Activated CD8-positive, alpha-beta memory T cell treated with anti-CD3 and anti-CD28 coated beads for 36 hours (primary cell): ENCODE measurements around the gene KCNIP4. TPM values are rescaled to one million over a fixed set of nuclear protein-coding genes. Genes with fewer than 3 reads are reported as not detected.

Experiments
- CTCF ChIA-PET: fragments of 350-600 bp; sonication (Branson Sonifier 250); formaldehyde crosslinking; loops from one replicate; lab custom pipeline; 2021; ENCODE audit warnings: antibody characterized with exemption; lab: Charles Lee
- POLR2A ChIA-PET: fragments of 350-600 bp; sonication (Branson Sonifier 250); formaldehyde crosslinking; loops from one replicate; lab custom pipeline; 2021; ENCODE audit warnings: antibody characterized with exemption; lab: Charles Lee
- total RNA-seq, 2 experiments: library from RNA; stranded (reverse); gene quantifications; one replicate each; pipeline ENCODE4 v1.2.3, GENCODE V29; 2021

Gene KCNIP4
- total RNA-seq, 2 experiments from 2014 or later = not detected

DNA sequence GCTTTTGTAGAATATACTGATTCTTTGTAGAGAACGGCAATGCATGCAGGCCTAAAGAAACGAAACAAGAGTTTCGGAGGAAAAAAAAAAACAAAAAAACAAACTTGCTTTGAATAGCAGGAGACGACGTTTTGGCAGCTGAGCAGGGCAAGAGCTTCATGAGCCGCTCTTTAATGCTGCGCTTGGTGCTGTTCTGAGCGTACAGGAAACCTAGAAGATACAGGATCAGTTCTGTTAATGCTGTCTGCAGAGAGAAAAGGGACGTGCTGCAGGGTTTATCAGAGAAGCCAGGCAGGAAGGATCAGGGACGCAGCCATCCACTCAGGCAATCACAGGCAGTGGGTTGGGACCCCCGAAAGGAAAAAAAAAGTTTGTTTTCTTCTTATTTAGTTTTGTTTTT is 1066.1 kb downstream of the KCNIP4 start:
- CTCF ChIA-PET = no interaction called here
- POLR2A ChIA-PET = no interaction called here

DNA sequence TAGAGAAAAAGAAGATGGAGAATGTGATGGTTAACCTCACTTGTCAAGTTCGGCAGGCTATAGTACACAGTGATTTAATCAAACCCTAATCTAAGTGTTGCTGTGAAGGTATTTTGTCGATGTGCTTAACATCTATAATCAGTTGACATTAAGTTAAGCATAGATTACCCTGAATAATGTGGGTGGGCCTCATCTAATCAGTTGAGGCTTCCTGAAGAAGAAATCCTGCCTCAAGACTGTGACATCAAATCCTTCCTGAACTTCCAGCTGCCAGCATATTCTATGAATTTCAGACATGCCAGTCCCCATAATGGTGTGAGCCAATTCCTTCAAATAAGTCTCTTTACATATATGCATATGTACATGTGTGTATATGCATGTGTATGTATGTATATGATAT is 1066.9 kb downstream of the KCNIP4 start:
- ChIA-PET POLR2A (no interaction called here), CTCF (no interaction called here)

DNA sequence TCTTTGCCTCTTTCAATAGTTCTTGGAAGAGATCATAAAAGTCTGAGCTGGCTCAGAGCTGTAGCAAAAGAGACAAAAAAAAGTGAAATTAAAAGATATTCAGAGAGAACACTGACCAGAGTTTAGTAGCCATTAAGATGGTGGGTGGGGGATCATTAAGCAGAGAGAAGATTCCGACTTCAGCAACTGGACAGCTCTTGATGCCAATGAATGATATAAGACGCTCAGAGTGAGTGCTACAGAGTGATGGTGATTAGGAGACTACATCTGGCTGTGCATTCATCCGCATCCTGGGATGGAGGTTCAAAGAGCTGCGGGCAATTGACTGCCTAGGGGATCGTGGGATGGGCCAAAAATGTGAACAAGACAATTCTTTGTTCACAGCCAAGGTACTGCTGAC is 1069.8 kb downstream of the KCNIP4 start:
- ChIA-PET POLR2A (no interaction called here), CTCF (no interaction called here)

DNA sequence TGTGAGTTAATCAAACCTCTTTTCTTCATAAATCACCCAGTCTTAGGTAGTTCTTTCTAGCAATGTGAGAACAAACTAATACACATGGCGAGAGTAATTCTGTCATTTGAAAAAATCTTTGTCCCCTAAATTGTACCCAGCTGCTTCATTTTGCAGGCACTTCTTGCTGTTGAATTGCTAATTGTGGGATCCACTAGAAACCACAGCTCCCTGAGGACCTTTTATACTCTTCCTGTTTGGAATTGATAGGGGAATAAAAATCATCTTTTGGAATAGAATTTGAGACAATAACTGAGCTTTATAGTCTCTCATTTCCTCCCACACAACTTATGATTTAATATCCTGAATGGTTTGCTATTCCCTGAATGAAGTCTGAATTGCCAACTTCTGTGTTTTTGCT is 1078.1 kb downstream of the KCNIP4 start:
- ChIA-PET POLR2A (no interaction called here), CTCF (no interaction called here)

DNA sequence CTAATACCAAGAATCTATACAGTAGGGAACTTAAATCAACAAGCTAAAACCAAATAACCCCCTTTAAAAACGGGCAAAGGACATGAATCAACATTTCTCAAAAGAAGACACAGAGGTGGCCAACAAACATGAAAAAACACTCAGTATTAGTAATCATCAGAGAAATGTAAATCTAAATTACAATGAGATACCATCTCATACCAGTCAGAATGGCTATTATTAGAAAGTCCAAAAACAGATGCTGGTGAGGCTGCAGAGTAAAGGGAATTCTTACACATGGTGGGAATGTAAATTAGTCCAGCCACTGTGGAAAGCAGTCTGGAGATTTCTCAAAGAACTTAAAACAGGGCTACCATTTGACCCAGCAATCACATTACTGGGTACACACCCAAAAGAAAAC is 1080.5 kb downstream of the KCNIP4 start:
- CTCF ChIA-PET = no interaction called here

DNA sequence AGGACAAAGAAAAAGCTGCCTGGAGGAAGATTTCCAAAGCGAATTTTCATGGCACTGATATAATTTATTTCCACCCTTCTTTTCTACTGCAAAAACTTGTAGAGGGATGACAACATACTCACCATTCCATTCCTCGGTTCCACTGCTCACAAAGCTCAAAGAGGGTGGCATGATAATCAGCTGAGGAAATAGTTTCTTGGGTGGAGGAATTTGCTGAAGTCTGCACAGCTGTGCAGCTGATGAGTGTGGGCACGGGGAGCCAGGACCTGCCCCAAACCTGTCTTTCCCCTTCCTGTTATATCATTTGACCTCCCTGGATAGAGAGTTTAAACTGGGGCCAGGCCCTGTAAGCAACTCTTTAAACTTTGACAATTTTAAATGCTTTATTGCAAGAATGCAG is 1087.7 kb downstream of the KCNIP4 start:
- CTCF ChIA-PET = no interaction called here

More for the DNA sequence above, 1080.5 kb downstream of the KCNIP4 start:
- POLR2A ChIA-PET = no interaction called here

DNA sequence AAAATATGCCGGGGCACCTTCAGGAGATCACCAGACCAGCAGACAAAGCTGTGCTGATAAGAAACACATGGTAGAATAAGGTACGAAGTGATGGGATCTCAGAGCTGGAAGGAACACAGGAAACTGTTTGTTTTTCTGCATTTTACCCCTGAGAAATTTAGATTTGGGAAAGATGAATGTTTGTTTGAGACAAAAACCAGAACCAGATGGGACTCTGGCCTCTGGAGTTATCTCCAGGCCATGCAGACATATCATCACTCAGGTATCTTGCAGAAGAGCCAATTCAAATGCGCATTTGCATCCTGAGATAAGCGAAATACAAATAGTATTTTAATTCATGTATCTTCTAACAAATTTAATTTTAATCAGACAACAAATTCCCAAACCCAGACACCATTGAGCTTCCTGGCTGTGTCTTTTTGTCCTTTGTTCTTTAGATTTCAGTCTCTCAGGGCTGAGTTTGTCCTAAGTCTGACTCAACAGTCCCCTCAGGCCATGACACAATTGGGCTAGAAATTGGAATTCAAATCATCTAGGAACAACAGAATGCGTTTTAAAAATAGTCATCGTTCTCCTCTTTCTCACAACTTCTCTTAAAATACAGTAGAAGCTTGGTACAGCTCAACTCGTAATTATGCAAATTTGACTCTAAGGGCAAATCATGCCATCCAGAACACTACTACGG is 1089.3 kb downstream of the KCNIP4 start:
- ChIA-PET CTCF (no interaction called here), POLR2A (no interaction called here)

More for the DNA sequence above, 1087.7 kb downstream of the KCNIP4 start:
- POLR2A ChIA-PET = no interaction called here

DNA sequence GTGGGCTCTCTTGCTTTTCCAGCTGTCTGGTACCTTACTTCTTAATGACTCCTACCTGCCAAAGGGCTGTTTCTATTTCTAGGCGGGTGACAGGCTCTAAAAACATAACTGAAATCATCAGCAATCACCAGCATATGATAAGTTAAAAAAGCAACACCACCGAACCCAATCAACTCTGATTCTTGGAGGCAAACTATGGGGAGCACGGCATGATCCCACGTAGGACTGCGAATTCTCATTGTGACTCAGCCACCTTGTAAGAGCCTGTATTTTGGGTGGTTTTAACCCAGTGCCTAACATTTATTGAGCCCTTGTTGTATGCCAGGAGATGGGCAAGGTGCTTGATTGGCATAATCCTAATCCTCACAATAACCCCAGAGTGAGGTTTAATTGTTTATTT is 1091.5 kb downstream of the KCNIP4 start:
- POLR2A ChIA-PET = no interaction called here
- CTCF ChIA-PET = no interaction called here

DNA sequence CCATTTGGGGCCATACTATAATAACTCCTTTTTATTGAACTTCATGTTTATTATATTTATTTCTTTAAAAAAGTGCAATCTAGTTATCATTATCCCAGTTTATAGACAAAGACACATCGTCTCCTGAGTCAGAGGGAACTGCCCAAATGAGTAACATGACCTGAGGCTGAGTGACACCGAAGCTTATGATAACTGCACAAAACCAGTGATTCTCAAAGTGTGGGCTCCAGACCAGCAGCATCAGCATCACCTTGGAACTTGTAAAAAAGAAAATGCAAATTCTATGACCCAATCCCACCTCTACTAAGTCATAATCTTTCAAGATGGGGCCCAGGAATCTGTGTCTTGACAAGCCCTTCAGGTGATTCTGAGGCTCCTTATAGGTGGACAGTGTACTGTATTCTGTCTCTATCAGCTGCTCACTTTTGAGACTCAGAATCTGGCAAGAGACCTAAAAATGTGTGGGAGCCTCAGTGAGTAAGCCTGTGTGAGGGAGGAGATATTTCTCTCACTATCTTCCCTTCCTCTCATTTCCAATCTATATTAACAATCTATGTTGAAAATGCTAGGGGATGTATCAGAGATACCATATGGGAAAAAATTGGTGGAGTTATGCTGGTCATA is 1101.3 kb downstream of the KCNIP4 start:
- CTCF ChIA-PET = no interaction called here

DNA sequence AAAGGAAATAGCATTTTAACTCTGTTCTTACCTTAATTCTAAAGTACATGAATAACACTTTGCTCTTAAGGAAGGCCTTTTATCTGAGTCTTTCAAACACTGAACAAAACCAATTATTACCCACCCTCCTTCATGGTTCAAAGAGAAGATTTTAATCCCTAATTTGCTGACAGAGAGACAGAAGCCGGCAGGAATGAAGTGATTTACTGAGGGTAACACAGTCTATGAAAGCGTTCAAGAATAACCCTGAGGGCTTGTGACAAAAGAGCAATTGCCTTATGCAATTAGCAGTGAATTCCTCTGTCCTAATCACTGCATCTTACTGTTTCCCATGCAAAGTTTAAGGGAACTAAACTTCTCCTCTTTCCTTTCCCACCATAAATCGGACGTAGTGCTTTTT is 1104.3 kb downstream of the KCNIP4 start:
- ChIA-PET POLR2A (no interaction called here), CTCF (no interaction called here)

More for the DNA sequence above, 1101.3 kb downstream of the KCNIP4 start:
- POLR2A ChIA-PET = no interaction called here

DNA sequence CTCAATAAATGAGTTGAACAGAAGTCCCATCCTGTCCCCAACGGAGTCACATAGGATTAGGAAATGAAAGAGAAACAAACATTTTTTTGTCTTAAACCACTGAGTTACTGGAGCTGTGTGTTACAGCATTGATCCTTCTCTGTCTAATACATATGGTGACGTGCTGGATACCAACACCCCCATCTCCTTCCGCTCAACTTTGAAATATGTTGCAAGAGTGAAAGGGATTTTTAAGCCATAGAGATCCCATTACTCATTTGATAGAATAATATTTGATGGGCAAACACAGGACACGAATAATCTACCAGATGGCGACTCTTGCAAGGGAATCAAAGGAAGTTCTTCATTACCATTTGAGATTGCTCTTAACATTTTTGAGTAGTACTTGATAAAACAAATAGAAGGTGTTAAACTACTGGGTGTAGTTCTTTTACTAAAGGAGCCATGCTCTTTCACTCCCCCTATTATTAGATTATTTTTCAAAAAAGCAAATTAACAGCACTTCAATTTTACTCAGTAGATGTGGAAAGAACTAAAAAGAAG is 1107.9 kb downstream of the KCNIP4 start:
- ChIA-PET POLR2A (no interaction called here), CTCF (no interaction called here)

DNA sequence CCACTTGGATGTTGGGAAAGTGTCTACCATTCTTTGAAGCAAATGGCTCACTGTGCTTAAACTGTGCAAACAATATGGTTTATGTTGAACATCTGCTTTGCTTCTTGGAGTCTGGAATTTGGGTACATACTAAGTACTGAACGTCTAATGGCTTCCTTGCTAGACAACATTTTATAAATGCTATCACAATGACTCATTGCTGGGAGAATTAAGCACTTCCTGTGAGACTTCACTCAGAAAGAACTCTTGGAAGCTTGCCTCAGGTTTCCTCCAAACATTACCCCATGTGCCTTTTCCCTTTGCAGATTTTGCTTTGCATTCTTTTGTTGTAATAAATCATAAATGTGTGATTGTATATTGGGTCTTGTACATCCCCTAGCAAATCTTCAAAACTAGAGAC is 1108.6 kb downstream of the KCNIP4 start:
- CTCF ChIA-PET = no interaction called here
- POLR2A ChIA-PET = no interaction called here

DNA sequence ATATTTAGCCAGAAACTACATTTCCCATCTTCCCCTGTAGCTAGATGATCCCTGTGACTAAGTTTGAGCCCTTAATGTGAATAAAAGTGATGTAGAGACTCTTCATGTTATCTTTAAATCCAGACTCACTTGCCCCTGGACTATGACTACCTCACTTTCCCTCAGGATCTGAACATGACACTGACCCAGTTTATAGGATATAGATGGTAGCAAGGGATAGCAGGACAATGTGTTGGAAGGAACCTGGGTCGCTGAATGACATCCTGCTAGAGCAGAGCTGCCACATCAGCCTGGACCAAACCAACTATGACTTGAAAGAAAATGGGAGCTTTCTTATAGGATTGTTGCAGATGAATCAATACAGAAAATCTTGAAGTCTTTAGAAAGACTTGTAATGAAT is 1110.1 kb downstream of the KCNIP4 start:
- POLR2A ChIA-PET = no interaction called here
- CTCF ChIA-PET = no interaction called here

DNA sequence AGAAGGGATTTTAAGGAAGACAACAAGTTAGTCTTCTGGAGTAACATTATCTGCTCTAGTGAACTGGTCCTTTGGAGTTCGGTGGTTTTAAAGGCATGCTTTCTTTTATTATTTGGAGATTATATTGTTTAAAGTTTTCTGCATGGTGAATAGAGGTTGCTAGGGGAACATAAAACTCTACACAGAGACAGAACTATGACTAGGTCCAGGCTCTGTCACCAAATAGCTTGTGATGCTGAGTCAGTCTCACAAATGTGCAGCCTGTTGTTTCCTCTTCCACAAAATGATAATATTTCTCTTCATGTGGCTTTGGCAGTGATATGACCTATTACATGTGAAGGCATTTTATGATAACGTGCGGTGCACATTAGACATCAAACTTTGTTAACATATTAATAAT is 1115.7 kb downstream of the KCNIP4 start:
- CTCF ChIA-PET = no interaction called here
- POLR2A ChIA-PET = no interaction called here

DNA sequence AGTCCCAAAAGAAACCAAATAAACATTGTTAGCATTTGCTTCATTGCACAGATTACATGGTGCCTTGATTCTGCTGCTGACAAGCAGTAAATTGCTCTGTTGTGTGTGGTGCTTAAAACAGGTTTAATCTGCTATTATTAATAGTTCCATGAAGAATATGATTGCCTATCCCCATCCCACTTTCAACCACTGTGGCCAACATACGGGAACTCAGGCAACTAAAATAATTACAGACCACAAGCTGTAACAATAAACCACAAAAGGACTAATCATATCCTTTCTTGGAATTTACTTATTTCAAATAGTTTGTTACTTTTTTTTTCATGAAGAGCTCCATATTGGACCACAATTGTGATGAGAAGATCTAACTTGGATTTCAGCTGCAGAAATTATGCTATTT is 1116.8 kb downstream of the KCNIP4 start:
- POLR2A ChIA-PET = no interaction called here

DNA sequence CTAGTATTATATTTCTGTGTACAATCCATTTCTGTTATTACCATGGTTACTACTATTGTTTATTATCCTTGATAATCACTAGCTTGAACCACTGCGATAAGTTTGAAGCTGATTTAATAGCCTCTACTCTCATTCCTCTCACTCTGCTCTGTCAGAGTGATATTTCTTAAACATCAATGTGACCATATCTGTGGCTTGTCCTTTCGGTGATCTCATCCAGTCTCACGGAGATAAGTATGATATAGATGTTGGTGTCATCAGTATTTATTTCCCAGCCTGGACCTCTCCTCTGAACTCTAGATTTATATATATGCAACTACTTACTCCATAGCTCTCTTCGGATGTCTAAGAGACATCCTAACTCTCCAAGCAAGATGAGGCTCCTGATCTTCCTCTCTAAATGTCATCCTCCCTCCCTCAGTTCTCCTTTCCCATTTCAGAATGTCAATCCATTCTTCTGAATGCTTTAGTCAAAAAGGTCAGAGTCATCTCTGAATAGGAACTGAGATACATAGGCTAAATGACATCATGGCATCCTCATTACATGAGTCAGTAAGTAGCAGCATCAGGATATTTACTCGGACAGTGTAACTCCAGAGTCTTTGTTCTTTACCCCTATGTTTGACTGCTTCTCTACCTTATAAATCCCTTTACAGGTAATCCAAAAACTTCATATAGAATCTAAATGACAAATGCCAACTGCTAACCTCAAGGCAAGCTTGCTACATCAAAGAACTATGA is 1118.8 kb downstream of the KCNIP4 start:
- ChIA-PET POLR2A (no interaction called here), CTCF (no interaction called here)

More for the DNA sequence above, 1116.8 kb downstream of the KCNIP4 start:
- CTCF ChIA-PET = no interaction called here

DNA sequence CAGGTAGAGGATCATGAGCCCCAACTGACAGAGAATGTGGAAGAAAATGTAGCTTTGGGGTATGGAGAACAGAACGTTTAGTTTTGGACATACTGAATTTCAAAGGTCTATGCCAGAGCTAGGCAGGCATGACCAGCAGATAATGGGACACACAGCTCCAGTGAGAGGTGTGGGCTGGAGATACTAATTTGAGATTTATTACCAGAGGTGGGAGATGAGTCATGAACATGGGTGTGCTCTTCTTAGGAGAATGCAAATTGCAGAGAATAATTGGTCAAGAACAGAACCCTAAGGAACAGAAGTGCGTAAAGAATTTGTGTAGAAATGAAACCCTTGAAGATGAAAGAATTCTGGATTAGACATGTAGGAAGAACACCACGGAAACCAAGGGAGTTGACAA is 1123.1 kb downstream of the KCNIP4 start:
- POLR2A ChIA-PET = no interaction called here
- CTCF ChIA-PET = no interaction called here

DNA sequence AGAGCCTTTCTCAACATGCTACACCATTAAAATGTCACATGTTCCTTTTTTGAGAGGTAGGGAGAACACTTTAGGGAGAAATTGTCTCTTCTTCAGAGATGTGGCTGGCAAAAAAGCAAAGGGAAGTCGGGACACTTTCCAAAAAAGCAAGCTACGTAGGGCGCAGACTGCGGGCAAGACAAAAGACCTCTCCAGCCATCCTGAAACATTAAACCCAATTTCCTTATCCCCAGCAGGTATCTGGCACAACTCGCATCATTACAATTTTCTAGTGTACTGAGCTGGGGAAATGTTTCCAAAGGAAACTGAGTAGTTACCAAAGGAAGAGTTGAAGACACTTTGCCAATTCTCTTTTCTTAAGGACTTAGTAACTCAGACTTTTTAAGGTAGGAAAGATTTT is 1132.3 kb downstream of the KCNIP4 start:
- CTCF ChIA-PET = no interaction called here
- POLR2A ChIA-PET = no interaction called here

DNA sequence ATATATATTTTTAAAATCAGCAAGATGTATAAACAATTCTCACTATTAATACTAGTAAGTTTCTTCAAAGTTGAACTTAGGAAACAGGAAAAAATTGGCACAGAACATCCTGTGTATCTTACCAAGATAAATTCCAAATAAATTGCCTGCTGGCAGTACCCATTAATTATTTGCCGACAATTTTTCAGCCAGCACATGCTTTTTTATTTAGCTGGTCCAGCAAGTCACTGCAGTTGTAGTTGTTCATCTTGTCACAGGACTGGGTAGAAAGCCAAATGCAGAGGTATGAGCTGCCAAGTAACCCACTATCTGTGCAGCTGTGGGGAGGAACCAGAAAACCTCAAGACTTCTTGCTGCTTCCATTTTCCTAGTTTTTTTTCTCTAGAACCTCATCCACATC is 1134.9 kb downstream of the KCNIP4 start:
- ChIA-PET POLR2A (no interaction called here), CTCF (no interaction called here)

DNA sequence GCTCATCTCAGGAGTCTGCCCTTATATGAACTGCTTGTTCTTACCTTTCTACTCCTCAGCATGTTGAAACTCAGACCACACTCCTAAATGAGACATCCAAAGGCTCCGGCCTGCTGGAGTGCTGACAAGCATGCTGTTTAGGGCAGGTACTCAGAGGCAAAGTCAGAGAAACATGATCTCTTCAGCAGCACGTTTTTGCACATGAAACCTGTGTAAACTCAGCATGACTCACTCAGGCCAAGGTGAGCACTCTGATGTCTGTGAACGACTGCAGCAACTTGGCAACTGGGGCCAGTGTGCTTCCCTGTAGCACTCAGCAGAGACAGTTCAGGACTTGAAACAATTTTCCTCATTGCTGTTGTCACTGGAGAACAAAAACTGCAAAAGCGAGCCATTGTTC is 1138.8 kb downstream of the KCNIP4 start:
- CTCF ChIA-PET = no interaction called here
- POLR2A ChIA-PET = no interaction called here

DNA sequence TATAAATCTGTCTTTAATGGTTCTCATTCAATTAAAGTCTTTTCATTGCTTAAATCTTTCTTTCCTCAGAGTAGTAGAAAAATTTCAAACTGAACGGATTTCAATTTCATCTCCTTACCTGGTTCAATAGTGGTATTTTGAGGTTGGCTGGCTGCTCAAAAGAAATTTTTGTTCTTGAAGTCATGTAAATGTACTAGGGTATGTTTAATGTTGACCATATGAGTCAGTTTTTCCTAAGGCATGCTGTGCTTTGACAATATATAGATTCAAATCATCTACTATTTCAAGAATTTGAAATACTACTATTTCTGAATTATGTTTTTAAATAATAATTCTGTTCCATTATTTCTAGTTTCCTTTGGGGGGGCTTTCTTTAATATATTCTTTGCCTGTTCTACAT is 1142.9 kb downstream of the KCNIP4 start:
- CTCF ChIA-PET = no interaction called here
- POLR2A ChIA-PET = no interaction called here
